IMR-90 (cell line): ENCODE data around the gene PHF19. TPM values are rescaled to one million over a fixed set of nuclear protein-coding genes. Genes with fewer than 3 reads are reported as not detected.

Source experiments
- ATAC-seq: fragments of 200-7000 bp; cut with Tn5 transposase; 2 replicates; pipeline ENCODE4 v1.9.1; 2020; ENCODE audit warnings: low read depth, mild to moderate bottlenecking, moderate library complexity
- BruUV-seq: library from RNA; stranded (reverse); fragments of 400-500 nt; replicated peaks from 2 replicates; lab custom pipeline; 2021; lab: Mats Ljungman, UMichigan
- CTCF ChIA-PET: fragments of 300-600 bp; formaldehyde crosslinking; extraction: SDS; loops from one replicate; lab custom pipeline; 2021; ENCODE audit warnings: antibody characterized with exemption; lab: Yijun Ruan, JAX
- POLR2A ChIA-PET: fragments of 300-600 bp; sonication (Branson Sonifier 250); formaldehyde crosslinking; loops from one replicate; lab custom pipeline; 2022; ENCODE audit warnings: antibody characterized with exemption; ENCODE audit not compliant: unreplicated experiment; lab: Charles Lee
- DNase-seq: peaks from one replicate; pipeline ENCODE4 v3.0.0; 2013
- H2AFZ ChIP-seq: replicated peaks from 2 replicates; pipeline ENCODE3; 2013; ENCODE audit warnings: low read length, mild to moderate bottlenecking; ENCODE audit not compliant: poor library complexity
- H2AK5ac ChIP-seq: 2 replicates; pipeline ENCODE4 v1.6.1; 2013; ENCODE audit warnings: low read depth, low read length, inconsistent platforms
- H2AK9ac ChIP-seq: replicated peaks from 2 replicates; pipeline ENCODE3; 2013; ENCODE audit warnings: mild to moderate bottlenecking, low read depth, low read length, moderate library complexity; ENCODE audit not compliant: poor library complexity
- H2BK120ac ChIP-seq: 2 replicates; pipeline ENCODE4 v1.6.1; 2013; ENCODE audit warnings: low read depth, low read length, inconsistent platforms
- H2BK15ac ChIP-seq: 3 replicates; pipeline ENCODE4 v1.6.1; 2013; ENCODE audit warnings: low read depth, low read length, inconsistent platforms
- H2BK20ac ChIP-seq: 2 replicates; pipeline ENCODE4 v1.6.1; 2013; ENCODE audit warnings: low read depth, mild to moderate bottlenecking, inconsistent platforms, low read length, moderate library complexity
- H2BK5ac ChIP-seq: 2 replicates; pipeline ENCODE4 v1.6.1; 2013; ENCODE audit warnings: mild to moderate bottlenecking, low read depth, low read length, inconsistent platforms; ENCODE audit not compliant: poor library complexity, severe bottlenecking
- H3K14ac ChIP-seq: replicated peaks from 2 replicates; pipeline ENCODE4 v1.6.1; 2013; ENCODE audit warnings: low read depth, low read length, inconsistent platforms
- H3K18ac ChIP-seq: 2 replicates; pipeline ENCODE4 v1.6.1; 2013; ENCODE audit warnings: low read depth, low read length, control low read depth
- H3K23ac ChIP-seq: 2 replicates; pipeline ENCODE4 v1.6.1; 2013; ENCODE audit warnings: low read depth, low read length, inconsistent platforms
- H3K27ac ChIP-seq: 2 replicates; pipeline ENCODE4 v1.5.1; 2013; ENCODE audit warnings: mild to moderate bottlenecking, control low read depth, low read length; ENCODE audit not compliant: insufficient read depth
- H3K27me3 ChIP-seq: 2 replicates; pipeline ENCODE4 v1.6.1; 2013; ENCODE audit warnings: low read length; ENCODE audit not compliant: control insufficient read depth, insufficient read depth
- H3K36me3 ChIP-seq: 2 replicates; pipeline ENCODE4 v1.6.1; 2013; ENCODE audit warnings: low read length, mixed read lengths; ENCODE audit not compliant: control insufficient read depth, insufficient read depth
- H3K4ac ChIP-seq: 2 replicates; pipeline ENCODE4 v1.6.1; 2013; ENCODE audit warnings: low read depth, low read length, inconsistent platforms
- H3K4me1 ChIP-seq: 2 replicates; pipeline ENCODE4 v1.6.1; 2013; ENCODE audit warnings: low read length, mixed read lengths; ENCODE audit not compliant: control insufficient read depth, insufficient read depth
- H3K4me2 ChIP-seq: 2 replicates; pipeline ENCODE4 v1.6.1; 2013; ENCODE audit warnings: low read depth, mild to moderate bottlenecking, control low read depth, low read length, moderate library complexity
- H3K4me3 ChIP-seq: 2 replicates; pipeline ENCODE4 v1.5.1; 2013; ENCODE audit warnings: low read depth, mild to moderate bottlenecking, control low read depth, low read length, moderate library complexity; ENCODE audit not compliant: insufficient read depth
- H3K56ac ChIP-seq: 2 replicates; pipeline ENCODE4 v1.6.1; 2013; ENCODE audit warnings: low read length, inconsistent platforms; ENCODE audit not compliant: insufficient read depth; ENCODE audit errors: extremely low read depth
- H3K79me1 ChIP-seq, 2 experiments: 2 replicates each; pipeline ENCODE4 v1.6.1; 2013; ENCODE audit warnings: low read length in 2 of 2, inconsistent platforms in 1 of 2, low read depth in 1 of 2
- H3K9ac ChIP-seq: 2 replicates; pipeline ENCODE4 v1.6.1; 2013; ENCODE audit warnings: low read depth, low read length, control low read depth
- H3K9me1 ChIP-seq: 2 replicates; pipeline ENCODE4 v1.6.1; 2013; ENCODE audit warnings: low read length, inconsistent platforms; ENCODE audit not compliant: insufficient read depth
- H3K9me3 ChIP-seq: 2 replicates; pipeline ENCODE4 v1.6.1; 2013; ENCODE audit warnings: low read length; ENCODE audit not compliant: control insufficient read depth, insufficient read depth
- H4K20me1 ChIP-seq: 2 replicates; pipeline ENCODE4 v1.6.1; 2013; ENCODE audit warnings: low read length, inconsistent platforms; ENCODE audit not compliant: insufficient read depth
- H4K5ac ChIP-seq: 2 replicates; pipeline ENCODE4 v1.6.1; 2013; ENCODE audit warnings: mild to moderate bottlenecking, low read depth, low read length, control low read depth
- H4K8ac ChIP-seq, 2 experiments: 2 replicates each; pipeline ENCODE4 v1.6.1; 2013; ENCODE audit warnings: low read depth in 2 of 2, low read length in 2 of 2, control low read depth in 1 of 2, inconsistent platforms in 1 of 2
- H4K91ac ChIP-seq: 2 replicates; pipeline ENCODE4 v1.6.1; 2013; ENCODE audit warnings: low read depth, low read length, inconsistent platforms; ENCODE audit not compliant: insufficient read depth
- CEBPB ChIP-seq: IDR thresholded peaks from 2 replicates; pipeline ENCODE4 v1.6.1; 2012; ENCODE audit warnings: low read depth, low read length, improper control_type of control experiment
- CHD1 ChIP-seq: IDR thresholded peaks from 2 replicates; pipeline ENCODE4 v1.6.1; 2012; ENCODE audit warnings: low read depth, low read length, improper control_type of control experiment
- ELK1 ChIP-seq: fragments of 150-350 bp; IDR thresholded peaks from 2 replicates; pipeline ENCODE4 v1.6.1; 2016; ENCODE audit warnings: low read depth, mild to moderate bottlenecking, low read length, moderate library complexity, borderline replicate concordance
- MAFK ChIP-seq: IDR thresholded peaks from 2 replicates; pipeline ENCODE4 v1.6.1; 2012; ENCODE audit warnings: low read depth, low read length, improper control_type of control experiment
- MAZ ChIP-seq: IDR thresholded peaks from 2 replicates; pipeline ENCODE4 v1.6.1; 2012; ENCODE audit warnings: low read depth, mild to moderate bottlenecking, low read length, improper control_type of control experiment, moderate library complexity, borderline replicate concordance
- NFE2L2 ChIP-seq: fragments of 150-350 bp; IDR thresholded peaks from 2 replicates; pipeline ENCODE4 v1.6.1; 2016; ENCODE audit warnings: low read depth, mild to moderate bottlenecking, low read length
- POLR2A ChIP-seq: IDR thresholded peaks from 2 replicates; pipeline ENCODE4 v1.6.1; 2012; ENCODE audit warnings: mild to moderate bottlenecking, low read depth, low read length
- RAD21 ChIP-seq: IDR thresholded peaks from 2 replicates; pipeline ENCODE4 v1.6.1; 2012; ENCODE audit warnings: low read length, improper control_type of control experiment
- SMC3 ChIP-seq: fragments of 150-350 bp; IDR thresholded peaks from 2 replicates; pipeline ENCODE4 v1.6.1; 2016; ENCODE audit warnings: low read depth, mild to moderate bottlenecking, antibody characterized with exemption, low read length, moderate library complexity
- USF2 ChIP-seq: fragments of 150-350 bp; IDR thresholded peaks from 2 replicates; pipeline ENCODE4 v1.6.1; 2017; ENCODE audit warnings: mild to moderate bottlenecking, antibody characterized with exemption, low read length, low read depth
- WGBS, 2 experiments: methylation state at CpG; one replicate each; pipeline versions ENCODE4 v1.1.5 to v1.1.7; 2013; ENCODE audit warnings: missing lambda C conversion rate in 2 of 2; ENCODE audit not compliant: insufficient read length in 1 of 2; ENCODE audit errors: extremely low coverage in 2 of 2; 5-methylcytosine and 5-hydroxymethylcytosine counted together
- dilution Hi-C: fragments of 300-500 bp; cut with HindIII; formaldehyde crosslinking; loops from one replicate; pipeline ENCODE4 v1.14.3; 2018; ENCODE audit warnings: low sequenced_read_pairs; ENCODE audit not compliant: unreplicated experiment
- in situ Hi-C: fragments of 300-500 bp; cut with MboI; formaldehyde crosslinking; loops from 3 replicates; pipeline ENCODE4 v1.14.3; 2019; ENCODE audit warnings: low sequenced_read_pairs, inconsistent platforms, mixed read lengths
- intact Hi-C: fragments of 100-400 bp; cut with micrococcal nuclease; formaldehyde crosslinking; loops from 2 replicates; pipeline ENCODE4 v1.10.0; 2022
- polyA plus RNA-seq, 3 experiments: library from polyadenylated mRNA; depleted of rRNA; stranded (reverse); fragments of >200 nt; gene quantifications; 2 replicates each; pipeline ENCODE4 v1.2.3, GENCODE V29; 2012; ENCODE audit warnings: low replicate concordance in 1 of 3
- total RNA-seq: library from RNA; depleted of rRNA; stranded (reverse); fragments of >200 nt; gene quantifications from 2 replicates; pipeline ENCODE4 v1.2.3, GENCODE V29; 2012

The PHF19 gene
- total and polyA plus RNA-seq, 2 of the 4 experiments (the other 2 are of a cell fraction) = 37.6 to 55.6 TPM

- BruUV-seq = no TSS peak
- H2AK9ac ChIP-seq = peak overlapping the region; percentile 75
- TF ChIP-seq POLR2A (no peak), NFE2L2 (no peak), ELK1 (no peak), RAD21 (no peak), MAZ (no peak), USF2 (no peak), MAFK (no peak), SMC3 (no peak), CHD1 (no peak), CEBPB (no peak)
- ChIA-PET CTCF (no interaction called here), POLR2A (interaction anchor here (0.6 kb wide), 1 partner anchor 104 kb away, joined by 3 read pairs; no protein-coding TSS in a partner anchor)
- H3K79me1 ChIP-seq = peaks cover 7 to 33% of the 10 kb centered on the region in 2 experiments
- H3K36me3 ChIP-seq = peaks cover 34% of the 10 kb centered on the region
- dilution Hi-C loops = no loop called here
- no peak overlapping the region for H3K27ac ChIP-seq
- H3K4me3 ChIP-seq = no peak overlapping the region
- peaks cover 8% of the 10 kb centered on the region for H3K4me1 ChIP-seq
- H2AFZ ChIP-seq = no peak overlapping the region
- WGBS, 2 experiments = no CpG with 5 or more reads among the region's 5 CpGs
- no peak overlapping the region for H3K14ac ChIP-seq
- no peak overlapping the region for H3K4ac ChIP-seq
- no peak overlapping the region for H2BK120ac ChIP-seq
- H3K23ac ChIP-seq = no peak overlapping the region
- H4K20me1 ChIP-seq = no peaks in the 10 kb centered on the region
- intact Hi-C loops = loop anchor here (2.0 kb wide), 1 partner anchor 21 kb away; no protein-coding TSS in a partner anchor
- H3K9ac ChIP-seq = no peak overlapping the region
- H4K8ac ChIP-seq = no peak overlapping the region
- H3K4me2 ChIP-seq = no peak overlapping the region
- no peak overlapping the region for H4K91ac ChIP-seq
- DNase-seq = no peak
- H3K18ac ChIP-seq = no peak overlapping the region
- no peak overlapping the region for H3K56ac ChIP-seq
- ATAC-seq = no peak
- H2BK5ac ChIP-seq = no peak overlapping the region
- H3K27me3 ChIP-seq = no peaks in the 10 kb centered on the region
- no peaks in the 10 kb centered on the region for H3K9me3 ChIP-seq
- peaks cover 18% of the 10 kb centered on the region for H3K9me1 ChIP-seq
- no peak overlapping the region for H4K5ac ChIP-seq
- in situ Hi-C loops = no loop called here
- no peak overlapping the region for H2BK15ac ChIP-seq
- H2AK5ac ChIP-seq = no peak overlapping the region
- no peak overlapping the region for H2BK20ac ChIP-seq
Observed at GRCh38 chr9:120865809-120866208, 11.2 kb downstream of the PHF19 start.
